Astrocyte of the cerebellum (primary cell): ENCODE measurements around the gene TBC1D14.

Experiments
- DNase-seq: peaks from one replicate; pipeline ENCODE4 v3.0.0-alpha.2; 2011; ENCODE audit warnings: low read depth
- H3K4me3 ChIP-seq: 2 replicates; pipeline ENCODE4 v1.5.1; 2011; ENCODE audit warnings: mild to moderate bottlenecking, low read depth, low read length, moderate library complexity
- in situ Hi-C: cut with HindIII; loops from 2 replicates; pipeline ENCODE4 v1.10.0; 2017; ENCODE audit warnings: low sequenced_read_pairs
- TF ChIP-seq, protein P1 (sequence below): IDR thresholded peaks from 2 replicates; pipeline ENCODE4 v1.5.1; 2012; ENCODE audit warnings: low read length, low read depth, moderate library complexity, mild to moderate bottlenecking; ENCODE audit errors: missing control alignments

TBC1D14 gene

DNA sequence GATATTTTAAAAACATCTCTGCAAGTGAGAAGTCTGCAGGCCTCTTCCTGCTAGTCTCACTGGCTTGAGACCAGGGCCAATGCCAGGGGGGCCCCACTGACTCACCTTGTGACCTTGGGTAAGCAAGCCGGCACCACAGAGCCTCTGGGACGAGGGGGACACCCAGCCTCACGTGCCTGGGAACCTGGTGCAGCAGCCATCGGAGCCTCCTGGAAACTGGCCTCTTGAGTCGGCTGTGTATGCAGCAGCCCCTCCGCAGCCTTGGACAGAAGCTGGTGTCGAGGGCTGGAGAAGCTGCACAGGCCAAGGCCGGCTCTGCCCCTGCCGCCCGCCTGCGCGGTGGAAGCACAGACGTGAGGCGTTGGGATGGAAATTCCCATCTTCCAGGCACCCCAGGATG is 142.3 kb downstream of the TBC1D14 start:
- in situ Hi-C loops = no loop called here
- TF ChIP-seq, protein P1, sequence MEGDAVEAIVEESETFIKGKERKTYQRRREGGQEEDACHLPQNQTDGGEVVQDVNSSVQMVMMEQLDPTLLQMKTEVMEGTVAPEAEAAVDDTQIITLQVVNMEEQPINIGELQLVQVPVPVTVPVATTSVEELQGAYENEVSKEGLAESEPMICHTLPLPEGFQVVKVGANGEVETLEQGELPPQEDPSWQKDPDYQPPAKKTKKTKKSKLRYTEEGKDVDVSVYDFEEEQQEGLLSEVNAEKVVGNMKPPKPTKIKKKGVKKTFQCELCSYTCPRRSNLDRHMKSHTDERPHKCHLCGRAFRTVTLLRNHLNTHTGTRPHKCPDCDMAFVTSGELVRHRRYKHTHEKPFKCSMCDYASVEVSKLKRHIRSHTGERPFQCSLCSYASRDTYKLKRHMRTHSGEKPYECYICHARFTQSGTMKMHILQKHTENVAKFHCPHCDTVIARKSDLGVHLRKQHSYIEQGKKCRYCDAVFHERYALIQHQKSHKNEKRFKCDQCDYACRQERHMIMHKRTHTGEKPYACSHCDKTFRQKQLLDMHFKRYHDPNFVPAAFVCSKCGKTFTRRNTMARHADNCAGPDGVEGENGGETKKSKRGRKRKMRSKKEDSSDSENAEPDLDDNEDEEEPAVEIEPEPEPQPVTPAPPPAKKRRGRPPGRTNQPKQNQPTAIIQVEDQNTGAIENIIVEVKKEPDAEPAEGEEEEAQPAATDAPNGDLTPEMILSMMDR = no peak
- no peak for DNase-seq
- H3K4me3 ChIP-seq = no peak overlapping the region

DNA sequence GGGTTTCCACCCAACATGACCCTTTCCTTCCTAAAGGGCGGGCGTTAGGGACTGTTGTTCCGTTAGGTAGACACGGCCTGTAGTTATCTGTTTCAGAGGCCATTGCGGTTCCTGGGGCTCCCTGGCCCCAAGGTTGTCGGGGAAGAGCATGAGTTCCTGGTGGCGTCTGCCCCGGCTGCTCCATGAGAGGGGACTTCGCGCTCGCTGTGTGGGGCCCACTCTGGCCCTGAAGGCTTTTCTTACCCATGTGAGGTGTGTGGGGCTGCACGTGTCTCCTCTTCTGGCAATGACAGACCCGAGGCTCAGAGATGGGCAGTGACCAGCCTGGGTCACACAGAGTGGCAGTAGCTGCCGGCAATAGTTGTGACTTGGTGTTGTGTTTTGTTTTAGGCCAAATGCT is 142.7 kb downstream of the TBC1D14 start:
- no peak overlapping the region for H3K4me3 ChIP-seq
- no peak for DNase-seq
- in situ Hi-C loops = no loop called here
- TF ChIP-seq, protein P1 = no peak

DNA sequence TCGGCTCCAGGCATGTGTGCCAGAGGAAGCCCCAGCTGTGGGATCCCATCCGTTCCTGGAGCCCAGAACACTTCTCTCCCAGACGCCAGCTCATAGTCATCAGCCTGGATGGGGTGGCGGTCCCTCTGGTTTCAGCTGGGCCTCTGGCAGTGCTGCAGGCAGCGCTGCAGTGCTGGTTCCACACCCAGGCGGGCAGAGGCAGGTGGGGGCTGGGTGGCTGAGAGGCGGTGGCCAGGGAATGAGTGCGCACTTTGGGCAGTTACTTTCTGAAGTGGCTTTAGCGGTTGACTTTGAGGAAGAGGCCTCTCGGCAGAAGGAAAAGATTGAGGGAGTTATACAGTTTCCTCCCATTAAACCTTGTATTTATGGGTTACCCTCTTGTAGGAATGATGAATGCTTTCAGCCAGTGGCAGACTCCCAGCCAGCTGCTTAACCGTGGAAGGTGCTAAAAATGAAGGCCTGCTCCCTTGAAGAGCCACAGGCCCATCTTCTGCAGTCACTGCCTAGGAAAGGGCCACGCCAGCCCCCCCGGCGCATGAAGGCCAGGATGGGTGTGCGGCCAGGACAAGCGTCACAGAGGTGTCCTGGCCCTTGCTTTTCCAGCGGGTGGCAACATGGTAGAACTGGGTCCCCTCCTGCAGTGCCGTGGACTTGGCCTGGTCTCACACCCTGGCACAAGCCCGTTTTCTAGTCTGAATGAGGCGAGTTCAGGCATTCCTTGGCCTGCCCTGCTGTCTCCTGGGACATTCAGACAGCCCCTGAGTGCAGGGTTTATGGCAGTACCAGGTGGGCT is 143.5 kb downstream of the TBC1D14 start:
- TF ChIP-seq, protein P1 = no peak
- H3K4me3 ChIP-seq = no peak overlapping the region
- in situ Hi-C loops = no loop called here
- no peak for DNase-seq

DNA sequence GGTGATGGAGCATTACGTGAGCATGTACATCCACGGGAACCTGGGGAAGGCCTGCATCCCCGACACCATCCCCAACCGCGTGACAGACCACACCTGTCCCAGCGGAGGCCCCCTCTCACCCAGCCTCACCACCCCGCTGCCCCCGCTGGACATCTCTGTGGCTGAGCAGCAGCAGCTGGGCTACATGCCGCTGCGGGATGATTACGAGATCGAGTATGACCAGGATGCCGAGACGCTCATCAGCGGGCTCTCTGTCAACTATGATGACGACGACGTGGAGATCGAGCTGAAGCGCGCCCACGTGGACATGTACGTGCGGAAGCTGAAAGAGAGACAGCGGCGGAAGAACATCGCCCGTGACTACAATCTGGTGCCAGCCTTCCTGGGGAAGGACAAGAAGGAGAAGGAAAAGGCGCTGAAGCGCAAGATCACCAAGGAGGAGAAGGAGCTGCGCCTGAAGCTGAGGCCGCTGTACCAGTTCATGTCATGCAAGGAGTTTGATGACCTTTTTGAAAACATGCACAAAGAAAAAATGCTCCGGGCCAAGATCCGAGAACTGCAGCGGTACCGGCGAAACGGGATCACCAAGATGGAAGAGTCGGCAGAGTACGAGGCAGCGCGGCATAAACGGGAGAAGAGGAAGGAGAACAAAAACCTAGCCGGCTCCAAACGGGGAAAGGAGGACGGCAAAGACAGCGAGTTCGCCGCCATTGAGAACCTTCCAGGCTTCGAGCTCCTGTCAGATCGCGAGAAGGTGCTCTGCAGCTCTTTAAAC is 144.7 kb downstream of the TBC1D14 start:
- DNase-seq = no peak
- in situ Hi-C loops = no loop called here
- TF ChIP-seq, protein P1 = no peak
- H3K4me3 ChIP-seq = no peak overlapping the region

DNA sequence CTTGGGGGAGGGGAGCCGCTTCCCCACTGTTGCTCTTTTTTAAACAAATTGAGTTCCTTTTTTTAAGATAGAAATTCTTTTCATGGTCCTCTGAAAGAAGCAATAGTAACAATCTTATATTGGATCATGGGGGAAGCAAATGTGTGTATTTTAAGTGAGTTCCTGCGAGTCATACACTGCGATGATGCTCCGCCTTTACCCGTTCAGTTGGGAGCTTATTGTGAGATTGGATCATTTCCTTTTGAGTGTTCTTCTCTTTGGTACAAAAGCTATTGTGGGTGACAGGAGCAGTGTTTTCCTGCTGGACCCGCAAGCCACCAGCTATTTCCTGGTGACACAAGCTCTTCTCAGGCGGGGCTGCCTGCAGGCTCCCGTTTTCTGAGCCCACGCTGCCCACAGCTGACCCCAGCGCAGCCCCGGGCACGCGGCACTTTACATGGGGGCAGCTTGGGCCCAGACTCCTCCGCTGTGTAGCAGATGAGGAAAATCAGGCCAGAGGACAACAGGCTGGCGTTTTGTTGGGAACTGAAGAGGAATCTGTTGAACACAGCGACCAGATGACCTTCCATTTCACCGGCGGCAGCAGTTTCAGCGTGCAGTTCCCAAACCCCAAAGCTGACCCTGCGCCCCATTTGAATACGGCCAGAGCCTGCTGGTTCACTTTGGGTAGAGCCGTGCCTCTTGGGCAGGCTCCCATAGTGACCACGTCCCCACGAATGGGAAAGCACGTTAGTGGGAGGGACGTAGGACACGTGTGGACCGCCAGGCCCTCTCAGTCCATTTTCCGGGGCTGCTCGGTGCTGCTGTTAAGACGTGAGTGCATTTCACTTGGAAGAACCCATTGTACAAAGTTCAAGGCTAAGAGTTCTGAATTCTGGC is 145.7 kb downstream of the TBC1D14 start:
- no peak for DNase-seq

DNA sequence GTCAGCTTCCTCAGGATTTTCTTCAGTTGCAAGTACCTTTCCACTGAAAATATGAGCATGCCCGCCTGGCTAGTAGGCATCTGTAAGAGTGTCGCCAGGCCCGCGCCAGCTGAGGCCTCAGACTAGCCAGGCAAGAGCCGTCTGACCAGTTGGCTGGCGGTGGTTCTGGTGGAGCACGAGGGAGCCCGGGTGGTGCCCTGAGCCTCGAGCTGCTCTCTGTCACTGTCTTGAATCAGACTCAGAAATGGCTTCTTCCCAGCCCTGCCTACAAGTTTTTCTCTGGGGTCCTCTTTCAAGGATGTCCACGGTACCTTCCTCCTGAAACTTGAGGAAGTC is 146.3 kb downstream of the TBC1D14 start:
- DNase-seq = no peak
- no peak overlapping the region for H3K4me3 ChIP-seq
- TF ChIP-seq, protein P1 = no peak
- in situ Hi-C loops = no loop called here

More for the DNA sequence above, 145.7 kb downstream of the TBC1D14 start:
- H3K4me3 ChIP-seq = no peak overlapping the region
- TF ChIP-seq, protein P1 = no peak
- in situ Hi-C loops = no loop called here
